ENCODE results near the gene SDHA.

GRCh38 chr5:199950-200645 lies 18.0 kb upstream of the SDHA start:
- TF ChIP-seq, protein P1, sequence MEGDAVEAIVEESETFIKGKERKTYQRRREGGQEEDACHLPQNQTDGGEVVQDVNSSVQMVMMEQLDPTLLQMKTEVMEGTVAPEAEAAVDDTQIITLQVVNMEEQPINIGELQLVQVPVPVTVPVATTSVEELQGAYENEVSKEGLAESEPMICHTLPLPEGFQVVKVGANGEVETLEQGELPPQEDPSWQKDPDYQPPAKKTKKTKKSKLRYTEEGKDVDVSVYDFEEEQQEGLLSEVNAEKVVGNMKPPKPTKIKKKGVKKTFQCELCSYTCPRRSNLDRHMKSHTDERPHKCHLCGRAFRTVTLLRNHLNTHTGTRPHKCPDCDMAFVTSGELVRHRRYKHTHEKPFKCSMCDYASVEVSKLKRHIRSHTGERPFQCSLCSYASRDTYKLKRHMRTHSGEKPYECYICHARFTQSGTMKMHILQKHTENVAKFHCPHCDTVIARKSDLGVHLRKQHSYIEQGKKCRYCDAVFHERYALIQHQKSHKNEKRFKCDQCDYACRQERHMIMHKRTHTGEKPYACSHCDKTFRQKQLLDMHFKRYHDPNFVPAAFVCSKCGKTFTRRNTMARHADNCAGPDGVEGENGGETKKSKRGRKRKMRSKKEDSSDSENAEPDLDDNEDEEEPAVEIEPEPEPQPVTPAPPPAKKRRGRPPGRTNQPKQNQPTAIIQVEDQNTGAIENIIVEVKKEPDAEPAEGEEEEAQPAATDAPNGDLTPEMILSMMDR (IDR thresholded peaks at IDR 0.05), result no peak
- TF ChIP-seq POLR2A (IDR thresholded peaks at IDR 0.05), result no peak
